ENCODE data around the gene SLC37A1. TPM values are rescaled to one million over a fixed set of nuclear protein-coding genes. Genes with fewer than 3 reads are reported as not detected.

Gene SLC37A1
- total RNA-seq, 1 experiment from 2014 or later = 37.7 TPM

DNA sequence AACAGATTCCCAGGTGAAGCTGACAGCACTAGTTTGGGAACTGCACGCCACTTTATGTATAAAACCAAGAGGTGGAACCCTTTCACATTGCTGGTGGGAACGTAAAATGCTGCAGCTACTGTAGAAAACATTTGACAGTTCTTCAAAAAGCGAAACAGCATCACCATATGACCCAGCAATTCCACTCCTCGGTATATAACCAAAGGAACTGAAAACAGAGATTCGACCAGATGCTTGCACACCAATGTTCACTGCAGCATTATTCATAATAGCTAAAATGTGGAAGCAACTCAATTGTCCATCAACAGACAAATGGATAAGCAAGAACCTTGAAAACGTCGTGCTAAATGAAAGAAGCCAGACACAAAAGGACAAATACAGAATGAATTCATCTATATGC, 35.1 kb upstream of the SLC37A1 start:
- TF ChIP-seq, protein P1, sequence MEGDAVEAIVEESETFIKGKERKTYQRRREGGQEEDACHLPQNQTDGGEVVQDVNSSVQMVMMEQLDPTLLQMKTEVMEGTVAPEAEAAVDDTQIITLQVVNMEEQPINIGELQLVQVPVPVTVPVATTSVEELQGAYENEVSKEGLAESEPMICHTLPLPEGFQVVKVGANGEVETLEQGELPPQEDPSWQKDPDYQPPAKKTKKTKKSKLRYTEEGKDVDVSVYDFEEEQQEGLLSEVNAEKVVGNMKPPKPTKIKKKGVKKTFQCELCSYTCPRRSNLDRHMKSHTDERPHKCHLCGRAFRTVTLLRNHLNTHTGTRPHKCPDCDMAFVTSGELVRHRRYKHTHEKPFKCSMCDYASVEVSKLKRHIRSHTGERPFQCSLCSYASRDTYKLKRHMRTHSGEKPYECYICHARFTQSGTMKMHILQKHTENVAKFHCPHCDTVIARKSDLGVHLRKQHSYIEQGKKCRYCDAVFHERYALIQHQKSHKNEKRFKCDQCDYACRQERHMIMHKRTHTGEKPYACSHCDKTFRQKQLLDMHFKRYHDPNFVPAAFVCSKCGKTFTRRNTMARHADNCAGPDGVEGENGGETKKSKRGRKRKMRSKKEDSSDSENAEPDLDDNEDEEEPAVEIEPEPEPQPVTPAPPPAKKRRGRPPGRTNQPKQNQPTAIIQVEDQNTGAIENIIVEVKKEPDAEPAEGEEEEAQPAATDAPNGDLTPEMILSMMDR (conservative IDR thresholded peaks at IDR 0.05) = no peak
- Histone ChIP-seq H3K27me3 (ENCODE audit: insufficient read depth, low read length) (no peaks in the 10 kb centered on the region), H3K18ac (ENCODE audit: insufficient read length, low read depth, low read length) (no peak overlapping the region), H3K4ac (ENCODE audit: low read depth, low read length) (no peak overlapping the region), H4K5ac (ENCODE audit: insufficient read length, low read depth, low read length) (no peak overlapping the region), H3K79me1 (ENCODE audit: insufficient read depth, low read depth, low read length, poor library complexity, severe bottlenecking) (no peaks in the 10 kb centered on the region), H2BK120ac (ENCODE audit: low read depth, low read length, poor library complexity, severe bottlenecking) (no peak overlapping the region), H3K23ac (ENCODE audit: insufficient read length, low read depth, low read length) (no peak overlapping the region), H3T11ph (ENCODE audit: low read length) (no peak overlapping the region), H3K23me2 (ENCODE audit: insufficient read length, low read depth, low read length, poor library complexity, severe bottlenecking) (no peaks in the 10 kb centered on the region), H2BK12ac (ENCODE audit: insufficient read length, low read depth, low read length) (no peak overlapping the region), H2BK5ac (ENCODE audit: insufficient read length, low read length) (no peak overlapping the region), H4K8ac (replicated peaks; ENCODE audit: insufficient read length, low read depth, low read length) (no peak overlapping the region), H2BK15ac (ENCODE audit: low read depth, low read length) (no peak overlapping the region), H3K4me2 (ENCODE audit: insufficient read depth, insufficient read length, low read length) (no peak overlapping the region), H3K56ac (ENCODE audit: insufficient read length, low read depth, low read length) (no peak overlapping the region), H4K20me1 (ENCODE audit: control insufficient read depth, insufficient read depth, insufficient read length) (no peaks in the 10 kb centered on the region), H3K14ac (ENCODE audit: insufficient read depth, low read length) (no peak overlapping the region), H3K9ac (ENCODE audit: extremely low read depth, insufficient read length, low read length) (no peak overlapping the region), H2BK20ac (ENCODE audit: low read depth, low read length, poor library complexity, severe bottlenecking) (no peak overlapping the region), H2AK5ac (ENCODE audit: insufficient read length, low read length) (no peak overlapping the region), H3K9me3 (ENCODE audit: control insufficient read depth, low read depth, low read length) (no peaks in the 10 kb centered on the region), H3K27ac (ENCODE audit: insufficient read length, low read depth, low read length) (no peak overlapping the region), H3K4me1 (ENCODE audit: insufficient read depth, low read length) (peaks cover 7% of the 10 kb centered on the region; the same call in 1 of the 2 replicates), H3K79me2 (ENCODE audit: insufficient read depth, low read length) (no peaks in the 10 kb centered on the region), H2AFZ (ENCODE audit: low read length) (no peak overlapping the region), H4K91ac (ENCODE audit: insufficient read length, low read depth, low read length) (no peak overlapping the region)
- no peak overlapping the region for H3K4me3 Mint-ChIP-seq
- H3K4me1 Mint-ChIP-seq = peaks cover 18 to 21% of the 10 kb centered on the region in 2 experiments
- no CpG with 5 or more reads among the region's 7 CpGs for WGBS (ENCODE audit: extremely low coverage, insufficient read length, low lambda C conversion rate)
- H3K27me3 Mint-ChIP-seq (ENCODE audit: low read depth) = peaks cover 10% of the 10 kb centered on the region; the same call in 1 of the 2 replicates
- no peak for DNase-seq
- H3K9me3 Mint-ChIP-seq = no peaks in the 10 kb centered on the region
- no peak overlapping the region for H3K27ac Mint-ChIP-seq
- no peaks in the 10 kb centered on the region for H3K36me3 Mint-ChIP-seq (ENCODE audit: insufficient read depth in 1 of 3, low read depth in 3 of 3)
